SK-N-SH (cell line): Measurements from ENCODE around the gene IFNGR1.

Source experiments
- GABPA ChIP-seq: IDR thresholded peaks from 2 replicates; pipeline ENCODE4 v1.4.0; 2012; ENCODE audit warnings: low read depth, mild to moderate bottlenecking
- TF ChIP-seq, protein P1 (sequence below): fragments of 200-600 bp; sonication (generic); IDR thresholded peaks from 2 replicates; pipeline ENCODE4 v1.6.1; 2017; ENCODE audit warnings: antibody characterized with exemption, mild to moderate bottlenecking, moderate library complexity
- TF ChIP-seq, protein P2 (sequence below): IDR thresholded peaks from 2 replicates; pipeline ENCODE4 v1.4.0; 2012; ENCODE audit warnings: low read depth, borderline replicate concordance
- TF ChIP-seq, protein P3 (sequence below): fragments of 150-350 bp; IDR thresholded peaks from 2 replicates; pipeline ENCODE4 v1.6.1; 2016; ENCODE audit warnings: mild to moderate bottlenecking, low read depth, low read length

DNA sequence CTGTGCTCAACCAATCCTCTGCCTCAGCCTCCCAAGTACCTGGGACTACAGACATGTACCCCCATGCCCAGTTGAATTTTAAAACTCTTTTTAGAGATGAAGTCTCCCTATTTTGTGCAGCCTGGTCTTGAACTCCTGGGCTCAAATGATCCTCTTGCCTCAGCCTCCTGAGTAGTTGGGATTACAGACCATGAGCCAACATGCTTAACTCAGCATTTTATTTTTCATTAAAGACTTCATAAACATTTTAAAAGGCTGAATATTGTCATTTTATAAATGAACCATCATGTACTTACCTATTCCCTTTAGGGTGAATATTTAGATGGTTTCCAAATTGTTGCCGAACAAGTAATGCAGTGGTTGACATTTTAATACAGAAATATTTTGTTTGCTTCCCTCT lies 16.5 kb upstream of the IFNGR1 start:
- TF ChIP-seq, protein P1, sequence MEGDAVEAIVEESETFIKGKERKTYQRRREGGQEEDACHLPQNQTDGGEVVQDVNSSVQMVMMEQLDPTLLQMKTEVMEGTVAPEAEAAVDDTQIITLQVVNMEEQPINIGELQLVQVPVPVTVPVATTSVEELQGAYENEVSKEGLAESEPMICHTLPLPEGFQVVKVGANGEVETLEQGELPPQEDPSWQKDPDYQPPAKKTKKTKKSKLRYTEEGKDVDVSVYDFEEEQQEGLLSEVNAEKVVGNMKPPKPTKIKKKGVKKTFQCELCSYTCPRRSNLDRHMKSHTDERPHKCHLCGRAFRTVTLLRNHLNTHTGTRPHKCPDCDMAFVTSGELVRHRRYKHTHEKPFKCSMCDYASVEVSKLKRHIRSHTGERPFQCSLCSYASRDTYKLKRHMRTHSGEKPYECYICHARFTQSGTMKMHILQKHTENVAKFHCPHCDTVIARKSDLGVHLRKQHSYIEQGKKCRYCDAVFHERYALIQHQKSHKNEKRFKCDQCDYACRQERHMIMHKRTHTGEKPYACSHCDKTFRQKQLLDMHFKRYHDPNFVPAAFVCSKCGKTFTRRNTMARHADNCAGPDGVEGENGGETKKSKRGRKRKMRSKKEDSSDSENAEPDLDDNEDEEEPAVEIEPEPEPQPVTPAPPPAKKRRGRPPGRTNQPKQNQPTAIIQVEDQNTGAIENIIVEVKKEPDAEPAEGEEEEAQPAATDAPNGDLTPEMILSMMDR, result no peak
- TF ChIP-seq, protein P2, sequence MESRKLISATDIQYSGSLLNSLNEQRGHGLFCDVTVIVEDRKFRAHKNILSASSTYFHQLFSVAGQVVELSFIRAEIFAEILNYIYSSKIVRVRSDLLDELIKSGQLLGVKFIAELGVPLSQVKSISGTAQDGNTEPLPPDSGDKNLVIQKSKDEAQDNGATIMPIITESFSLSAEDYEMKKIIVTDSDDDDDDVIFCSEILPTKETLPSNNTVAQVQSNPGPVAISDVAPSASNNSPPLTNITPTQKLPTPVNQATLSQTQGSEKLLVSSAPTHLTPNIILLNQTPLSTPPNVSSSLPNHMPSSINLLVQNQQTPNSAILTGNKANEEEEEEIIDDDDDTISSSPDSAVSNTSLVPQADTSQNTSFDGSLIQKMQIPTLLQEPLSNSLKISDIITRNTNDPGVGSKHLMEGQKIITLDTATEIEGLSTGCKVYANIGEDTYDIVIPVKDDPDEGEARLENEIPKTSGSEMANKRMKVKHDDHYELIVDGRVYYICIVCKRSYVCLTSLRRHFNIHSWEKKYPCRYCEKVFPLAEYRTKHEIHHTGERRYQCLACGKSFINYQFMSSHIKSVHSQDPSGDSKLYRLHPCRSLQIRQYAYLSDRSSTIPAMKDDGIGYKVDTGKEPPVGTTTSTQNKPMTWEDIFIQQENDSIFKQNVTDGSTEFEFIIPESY, result no peak
- TF ChIP-seq, protein P3, sequence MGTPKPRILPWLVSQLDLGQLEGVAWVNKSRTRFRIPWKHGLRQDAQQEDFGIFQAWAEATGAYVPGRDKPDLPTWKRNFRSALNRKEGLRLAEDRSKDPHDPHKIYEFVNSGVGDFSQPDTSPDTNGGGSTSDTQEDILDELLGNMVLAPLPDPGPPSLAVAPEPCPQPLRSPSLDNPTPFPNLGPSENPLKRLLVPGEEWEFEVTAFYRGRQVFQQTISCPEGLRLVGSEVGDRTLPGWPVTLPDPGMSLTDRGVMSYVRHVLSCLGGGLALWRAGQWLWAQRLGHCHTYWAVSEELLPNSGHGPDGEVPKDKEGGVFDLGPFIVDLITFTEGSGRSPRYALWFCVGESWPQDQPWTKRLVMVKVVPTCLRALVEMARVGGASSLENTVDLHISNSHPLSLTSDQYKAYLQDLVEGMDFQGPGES, result no peak
- no peak for TF ChIP-seq GABPA
